OCI-M2 (cell line): ENCODE data around the gene VEGFB.

ENCODE experiments used
- DNase-seq: peaks from one replicate; lab custom pipeline; 2025; ENCODE audit not compliant: unreplicated experiment; lab: John Stamatoyannopoulos, UW

VEGFB gene

GRCh38 chr11:64230171-64230984 lies 4.0 kb upstream of the VEGFB start, which contains the start of gene DNAJC4:
Gene DNAJC4 (plus strand): TSS chr11:64230548. CDS start chr11:64230855, 307 bp downstream.
- peak; percentile 50 for DNase-seq

GRCh38 chr11:64230985-64231365 lies 3.4 kb upstream of the VEGFB start:
- DNase-seq = no peak

GRCh38 chr11:64231546-64231945 lies 2.8 kb upstream of the VEGFB start:
- DNase-seq = no peak

- DNase-seq = no peak
These were observed 2.0 kb upstream of the VEGFB start for GRCh38 chr11:64232182-64232966.

- no peak for DNase-seq
These were observed 1.4 kb upstream of the VEGFB start for GRCh38 chr11:64232967-64233315.

GRCh38 chr11:64234647-64235379 lies 429 bp downstream of the VEGFB start:
- DNase-seq = no peak

GRCh38 chr11:64235437-64236161 lies 1.2 kb downstream of the VEGFB start:
- no peak for DNase-seq

GRCh38 chr11:64237484-64237951 lies 3.1 kb downstream of the VEGFB start:
- DNase-seq = no peak

GRCh38 chr11:64238076-64238475 lies 3.7 kb downstream of the VEGFB start:
- DNase-seq = no peak

- no peak for DNase-seq
These were observed 4.6 kb downstream of the VEGFB start for GRCh38 chr11:64238999-64239398.

GRCh38 chr11:64239662-64240434 lies 5.5 kb downstream of the VEGFB start:
- no peak for DNase-seq

GRCh38 chr11:64240435-64241240 lies 6.3 kb downstream of the VEGFB start, which contains the start of gene FKBP2:
Gene FKBP2 (plus strand): TSS chr11:64241095. CDS start chr11:64242388, 1,293 bp downstream.
- DNase-seq = no peak

- peak; percentile 56 for DNase-seq
These were observed 6.8 kb downstream of the VEGFB start for GRCh38 chr11:64241241-64241490.

GRCh38 chr11:64241491-64242374 lies 7.3 kb downstream of the VEGFB start:
- DNase-seq = no peak

- DNase-seq = no peak
These were observed 9.0 kb downstream of the VEGFB start for GRCh38 chr11:64243236-64243854.

- DNase-seq = no peak
These were observed 9.7 kb downstream of the VEGFB start for GRCh38 chr11:64244107-64244506.

- no peak for DNase-seq
These were observed 10.6 kb downstream of the VEGFB start for GRCh38 chr11:64244966-64245365.

- DNase-seq = no peak
These were observed 11.0 kb downstream of the VEGFB start for GRCh38 chr11:64245401-64245796.
